ENCODE data around the gene ACE. TPM values are rescaled to one million over a fixed set of nuclear protein-coding genes. Genes with fewer than 3 reads are reported as not detected.

The ACE gene
- total RNA-seq, 3 donors from 2014 or later = 2.6 to 13.9 (median 9.1) TPM

- Histone ChIP-seq H3K4me1 (peaks cover 7 to 13% of the 10 kb centered on the region in 2 donors), H3K27me3 (peaks cover 0 to 3% of the 10 kb centered on the region in 2 donors), H3K27ac (no peak overlapping the region), H3K36me3 (no peaks in the 10 kb centered on the region), H3K9me3 (no peaks in the 10 kb centered on the region), H3K4me3 (no peak overlapping the region)
- DNase-seq (ENCODE audit: low spot score in 2 of 2) = peak; percentile 68 to 85
- intact Hi-C loops (cut with DNase I; ENCODE audit: low total_unique reads) = no loop called here
- TF ChIP-seq CTCF (IDR thresholded peaks at IDR 0.05) = peak; percentile 46 to 92 (median 83)
- TF ChIP-seq POLR2AphosphoS5 (IDR thresholded peaks at IDR 0.05) = peak in 1 of 3 donors; percentile 25
- TF ChIP-seq POLR2A (IDR thresholded peaks at IDR 0.05) = no peak
These were observed 2.1 kb downstream of the ACE start for GRCh38 chr17:63478814-63479494.

GRCh38 chr17:63479495-63480184 is 2.8 kb downstream of the ACE start:
- intact Hi-C loops (cut with DNase I; ENCODE audit: low total_unique reads) = no loop called here
- H3K27me3 ChIP-seq = peaks cover 0 to 3% of the 10 kb centered on the region in 2 donors
- H3K27ac ChIP-seq = no peak overlapping the region
- no peaks in the 10 kb centered on the region for H3K36me3 ChIP-seq
- no peak overlapping the region for H3K4me3 ChIP-seq
- no peaks in the 10 kb centered on the region for H3K9me3 ChIP-seq
- peaks cover 7 to 13% of the 10 kb centered on the region in 2 donors for H3K4me1 ChIP-seq
- TF ChIP-seq POLR2A (IDR thresholded peaks at IDR 0.05) (no peak), POLR2AphosphoS5 (IDR thresholded peaks at IDR 0.05) (no peak), CTCF (IDR thresholded peaks at IDR 0.05) (no peak)
- no peak for DNase-seq (ENCODE audit: low spot score in 2 of 2)

GRCh38 chr17:63480192-63480784 is 3.4 kb downstream of the ACE start:
- H3K27me3 ChIP-seq = peaks cover 0 to 3% of the 10 kb centered on the region in 2 donors
- DNase-seq (ENCODE audit: low spot score in 2 of 2) = no peak
- no peak for TF ChIP-seq POLR2AphosphoS5 (IDR thresholded peaks at IDR 0.05)
- no peak for TF ChIP-seq POLR2A (IDR thresholded peaks at IDR 0.05)
- no peak for TF ChIP-seq CTCF (IDR thresholded peaks at IDR 0.05)
- no peak overlapping the region for H3K4me3 ChIP-seq
- intact Hi-C loops (cut with DNase I; ENCODE audit: low total_unique reads) = no loop called here
- H3K9me3 ChIP-seq = no peaks in the 10 kb centered on the region
- H3K4me1 ChIP-seq = peaks cover 7 to 13% of the 10 kb centered on the region in 2 donors
- H3K36me3 ChIP-seq = no peaks in the 10 kb centered on the region
- H3K27ac ChIP-seq = no peak overlapping the region

- no peak for TF ChIP-seq CTCF (IDR thresholded peaks at IDR 0.05)
- no peak for TF ChIP-seq POLR2A (IDR thresholded peaks at IDR 0.05)
- TF ChIP-seq POLR2AphosphoS5 (IDR thresholded peaks at IDR 0.05) = no peak
- Histone ChIP-seq H3K9me3 (no peaks in the 10 kb centered on the region), H3K4me3 (no peak overlapping the region), H3K27ac (no peak overlapping the region), H3K36me3 (no peaks in the 10 kb centered on the region), H3K4me1 (peaks cover 7 to 13% of the 10 kb centered on the region in 2 donors), H3K27me3 (peaks cover 0 to 3% of the 10 kb centered on the region in 2 donors)
- intact Hi-C loops (cut with DNase I; ENCODE audit: low total_unique reads) = no loop called here
- no peak for DNase-seq (ENCODE audit: low spot score in 2 of 2)
These were observed 4.1 kb downstream of the ACE start for GRCh38 chr17:63480826-63481487.

Measured in breast epithelium (tissue), 4 donors.